ENCODE measurements around the gene FANCI. TPM values are rescaled to one million over a fixed set of nuclear protein-coding genes. Genes with fewer than 3 reads are reported as not detected.
A peak's percentile ranks its signal among the peaks of the same experiment; 100 is the strongest.

The FANCI gene
- total and polyA plus RNA-seq, 2 of the 13 experiments (the other 11 are each of a cell fraction or from before 2014, with no cell fraction given), result 15.7 to 68.8 TPM

DNA sequence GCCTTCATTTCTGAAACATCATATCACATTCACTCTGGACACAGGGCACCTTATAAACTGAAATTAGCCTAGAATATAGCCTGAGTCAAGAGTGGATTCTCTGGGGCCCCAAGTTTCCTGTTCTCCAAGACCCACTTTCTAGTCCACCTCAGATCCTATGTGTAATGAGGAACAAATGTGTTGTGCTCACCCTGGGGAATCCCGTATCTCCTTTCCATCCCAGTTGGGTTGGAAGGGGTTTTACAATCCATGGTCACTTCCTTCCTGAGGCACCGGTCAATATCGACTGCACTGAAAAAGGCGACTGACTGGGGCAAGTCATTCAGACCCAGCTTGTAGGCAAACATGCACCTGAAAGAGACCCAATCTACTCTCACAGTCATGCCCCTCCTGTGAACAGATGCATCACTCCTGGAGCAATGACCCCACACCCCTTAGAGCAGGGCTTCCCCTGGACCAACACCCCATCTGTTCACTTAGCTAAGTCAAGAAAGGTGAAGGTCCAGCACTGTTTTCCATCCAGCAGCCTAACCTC is 73.5 kb downstream of the FANCI start:
- no peak overlapping the region for H3K4me2 ChIP-seq (ENCODE audit: low read depth, low read length)
- FAIRE-seq (no peak), ATAC-seq (no peak), DNase-seq (ENCODE audit: low spot score) (no peak)
- peaks cover 2% of the 10 kb centered on the region for H3K79me2 ChIP-seq (ENCODE audit: insufficient read depth, low read length)
- no peaks in the 10 kb centered on the region for H3K27me3 ChIP-seq (ENCODE audit: control insufficient read depth in 1 of 2, insufficient read depth in 2 of 2, low read length in 2 of 2)
- 100% methylated on average over 4 of the region's 4 CpGs for WGBS (ENCODE audit: low lambda C conversion rate)
- peaks cover 29 to 60% of the 10 kb centered on the region in 2 experiments for H3K36me3 ChIP-seq (replicated peaks in 1 of 2; ENCODE audit: control insufficient read depth in 1 of 2, insufficient read depth in 2 of 2, low read length in 2 of 2)
- no peak overlapping the region for H3K27ac ChIP-seq (ENCODE audit: extremely low read length, insufficient read depth, low read length)
- TSS peak; percentile 7 for BruUV-seq (replicated peaks)
- H3K4me1 ChIP-seq (ENCODE audit: insufficient read depth, low read length), result peaks cover 54% of the 10 kb centered on the region
- intact Hi-C loops (cut with micrococcal nuclease; ENCODE audit: unreplicated experiment), result no loop called here
- no peak overlapping the region for H3K9ac ChIP-seq (ENCODE audit: insufficient read depth, low read depth, low read length)
- in situ Hi-C loops (cut with HindIII; ENCODE audit: extremely low pct_ligation_motif_present, low pct_unique_long_range_greater_than_20kb), result no loop called here
- TF ChIP-seq NFYB (CRISPR knock-in tag; IDR thresholded peaks at IDR 0.05), result no peak
- no peak for TF ChIP-seq SALL1 (CRISPR knock-in tag; IDR thresholded peaks at IDR 0.05)
- no peak for TF ChIP-seq HOXA5 (CRISPR knock-in tag; IDR thresholded peaks at IDR 0.05)
- TF ChIP-seq TBX3 (IDR thresholded peaks at IDR 0.05; ENCODE audit: borderline replicate concordance), result no peak
- TF ChIP-seq BCL3 (CRISPR knock-in tag; IDR thresholded peaks at IDR 0.05), result no peak
- no peak for TF ChIP-seq NR2F1 (CRISPR knock-in tag; IDR thresholded peaks at IDR 0.05)
- TF ChIP-seq ZNF841 (CRISPR knock-in tag; IDR thresholded peaks at IDR 0.05; ENCODE audit: borderline replicate concordance), result no peak
- TF ChIP-seq SOX13 (IDR thresholded peaks at IDR 0.05), result no peak
- TF ChIP-seq SOX13 (CRISPR knock-in tag; conservative IDR thresholded peaks at IDR 0.05 in 1 of 2, IDR thresholded peaks at IDR 0.05 in 1 of 2), result no peak
- TF ChIP-seq, protein P1, sequence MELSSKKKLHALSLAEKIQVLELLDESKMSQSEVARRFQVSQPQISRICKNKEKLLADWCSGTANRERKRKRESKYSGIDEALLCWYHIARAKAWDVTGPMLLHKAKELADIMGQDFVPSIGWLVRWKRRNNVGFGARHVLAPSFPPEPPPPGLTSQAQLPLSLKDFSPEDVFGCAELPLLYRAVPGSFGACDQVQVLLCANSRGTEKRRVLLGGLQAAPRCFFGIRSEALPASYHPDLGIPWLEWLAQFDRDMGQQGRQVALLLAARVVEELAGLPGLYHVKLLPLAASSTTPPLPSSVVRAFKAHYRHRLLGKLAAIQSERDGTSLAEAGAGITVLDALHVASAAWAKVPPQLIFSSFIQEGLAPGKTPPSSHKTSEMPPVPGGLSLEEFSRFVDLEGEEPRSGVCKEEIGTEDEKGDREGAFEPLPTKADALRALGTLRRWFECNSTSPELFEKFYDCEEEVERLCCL (CRISPR knock-in tag; IDR thresholded peaks at IDR 0.05; ENCODE audit: borderline replicate concordance), result no peak
- TF ChIP-seq ZNF292 (CRISPR knock-in tag; IDR thresholded peaks at IDR 0.05; ENCODE audit: borderline replicate concordance, low read depth), result no peak
- ChIA-PET POLR2A (no interaction called here), CTCF (ENCODE audit: low intra/inter-chr PET ratio, low total read pairs) (no interaction called here)
- H2AFZ ChIP-seq (ENCODE audit: low read length), result no peak overlapping the region
- H4K20me1 ChIP-seq (ENCODE audit: insufficient read depth, low read length), result peaks cover 3% of the 10 kb centered on the region
- H3K4me3 ChIP-seq (replicated peaks in 1 of 3; ENCODE audit: insufficient read depth in 1 of 3, low read depth in 2 of 3, low read length in 3 of 3), result no peak overlapping the region
- H3K9me3 ChIP-seq (ENCODE audit: low read length), result no peaks in the 10 kb centered on the region

All from HepG2 (cell line).